NB4 (cell line): ENCODE data around the gene DUSP7.

ENCODE experiments used
- CTCF ChIP-seq: IDR thresholded peaks from one replicate; pipeline ENCODE4 v1.5.1; 2012; ENCODE audit warnings: low read depth, low read length
- MAX ChIP-seq: IDR thresholded peaks from 2 replicates; pipeline ENCODE4 v1.6.1; 2011; ENCODE audit warnings: low read depth, low read length
- MYC ChIP-seq: IDR thresholded peaks from 2 replicates; pipeline ENCODE4 v1.6.1; 2011; ENCODE audit warnings: low read depth, low read length
- POLR2A ChIP-seq: IDR thresholded peaks from 2 replicates; pipeline ENCODE4 v1.6.1; 2011; ENCODE audit warnings: mild to moderate bottlenecking; ENCODE audit not compliant: insufficient read length; ENCODE audit errors: extremely low read depth

- TF ChIP-seq CTCF (no peak), MAX (no peak), POLR2A (no peak), MYC (no peak)
These were observed 31.5 kb downstream of the DUSP7 start for GRCh38 chr3:52024765-52025452.
